H1 (cell line): ENCODE measurements around the gene TSPAN9. TPM values are rescaled to one million over a fixed set of nuclear protein-coding genes. Genes with fewer than 3 reads are reported as not detected.

Experiments used
- EGR1 ChIP-seq: IDR thresholded peaks from 2 replicates; pipeline ENCODE4 v1.6.1; 2011; ENCODE audit warnings: low read depth, low read length, borderline replicate concordance
- POU5F1 ChIP-seq: IDR thresholded peaks from 2 replicates; pipeline ENCODE4 v1.6.1; 2011; ENCODE audit warnings: low read depth, mild to moderate bottlenecking, low read length, moderate library complexity
- SAP30 ChIP-seq: fragments of 300-600 bp; sonication (generic); IDR thresholded peaks from 2 replicates; pipeline ENCODE4 v1.7.1; 2012; ENCODE audit warnings: low read length, moderate library complexity, mild to moderate bottlenecking, inconsistent platforms; ENCODE audit not compliant: insufficient read depth, insufficient replicate concordance
- TAF7 ChIP-seq: optimal IDR thresholded peaks from 2 replicates; pipeline ENCODE3; 2011; ENCODE audit warnings: low read depth, mild to moderate bottlenecking, inconsistent platforms, low read length, moderate library complexity, borderline replicate concordance
- polyA plus RNA-seq, 7 experiments: library from polyadenylated mRNA; depleted of rRNA in 3 of 7; stranded (reverse) in 5 of 7; unstranded in 2 of 7; fragments of >200 nt in 5 of 7; fragments of 200-250 nt in 2 of 7; gene quantifications; 1 replicate in 5 of 7; 2 replicates in 1 of 7; 4 replicates in 1 of 7; pipeline versions ENCODE4 v1.2.1 to v1.2.3, GENCODE V29; 2011 to 2013; ENCODE audit warnings: missing spikeins in 2 of 7, mixed read lengths in 2 of 7
- total RNA-seq: library from RNA; stranded (reverse); fragmentation: NEBNext Ultra II Directional; extraction: Animal tissue kit (Norgen Biotek cat#: 25700); gene quantifications from 2 replicates; pipeline ENCODE4 v1.2.1, GENCODE V29; 2021

The TSPAN9 gene
- total and polyA plus RNA-seq, 2 of the 8 experiments (the other 6 are each of a cell fraction or from before 2014, with no cell fraction given) = 11.5 to 29.1 TPM

DNA sequence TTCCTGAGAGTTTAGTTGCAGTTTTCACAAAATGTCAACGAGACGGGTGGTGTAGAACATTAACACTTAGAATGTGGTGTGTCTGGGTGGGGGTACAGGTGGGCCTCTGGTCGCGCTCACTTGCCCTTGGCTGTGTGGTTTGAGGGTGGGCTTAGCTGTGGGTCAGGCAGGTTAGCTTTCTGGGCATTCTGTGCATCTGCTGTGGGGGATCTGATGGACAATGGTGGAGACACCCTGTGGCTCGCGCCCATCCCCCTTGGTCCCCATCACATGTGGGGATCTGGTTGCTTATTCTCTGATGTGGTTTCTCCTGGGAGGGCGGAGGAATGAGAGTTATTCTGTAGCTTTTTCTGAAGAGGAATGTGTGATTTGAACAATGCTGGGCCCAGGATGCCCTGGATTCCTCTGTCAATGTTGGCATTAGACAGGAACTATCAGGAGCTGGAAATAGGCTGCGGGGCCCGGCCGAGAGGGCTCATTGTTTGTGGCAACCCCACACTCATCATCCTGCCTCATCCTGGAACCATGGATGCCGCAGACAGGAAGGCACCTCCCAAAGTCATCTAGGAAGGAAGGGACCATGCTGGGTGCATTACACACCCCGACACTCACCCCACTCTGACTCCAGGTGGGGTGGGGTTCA is 101.6 kb downstream of the TSPAN9 start (continued):
- TF ChIP-seq EGR1 (no peak), POU5F1 (no peak), SAP30 (no peak), TAF7 (no peak)
- TF ChIP-seq, all 59 proteins: peak for 0
